Measurements from ENCODE around the gene THRAP3. TPM values are rescaled to one million over a fixed set of nuclear protein-coding genes. Genes with fewer than 3 reads are reported as not detected.

The THRAP3 gene
- total RNA-seq, 1 donor from 2014 or later, result 167 TPM

- H3K36me3 Mint-ChIP-seq (ENCODE audit: low read depth), result no peaks in the 10 kb centered on the region
- peaks cover 27% of the 10 kb centered on the region for H3K4me1 Mint-ChIP-seq
- no peaks in the 10 kb centered on the region for H3K9me3 Mint-ChIP-seq
- no peak for DNase-seq (ENCODE audit: low read depth, low spot score)
- peak overlapping the region; percentile 43 for H3K27ac Mint-ChIP-seq (ENCODE audit: unreplicated experiment)
- no peak for TF ChIP-seq CTCF (conservative IDR thresholded peaks at IDR 0.05)
- no peaks in the 10 kb centered on the region for H3K27me3 Mint-ChIP-seq (ENCODE audit: low read depth)
- H3K4me3 Mint-ChIP-seq, result no peak overlapping the region
These were observed 130.2 kb downstream of the THRAP3 start for GRCh38 chr1:36354486-36354885.

Other genes with a start within 250 kb of the THRAP3 start
- 7.4 and 8.4 TPM in 2 replicates for gene TEKT2, start 140.3 kb upstream of the THRAP3 start, total RNA-seq
- 33.8 and 34.0 TPM in 2 replicates for gene ADPRS, start 135.6 kb upstream of the THRAP3 start, total RNA-seq
- gene COL8A2, start 99.2 kb upstream of the THRAP3 start, total RNA-seq, result 0.09 TPM in 2 replicates
- 48.6 and 52.8 TPM in 2 replicates for gene TRAPPC3, start 75.0 kb upstream of the THRAP3 start, total RNA-seq
- 165 and 166 TPM in 2 replicates for gene MAP7D1, start 68.3 kb upstream of the THRAP3 start, total RNA-seq
- gene SH3D21, start 81.9 kb downstream of the THRAP3 start, total RNA-seq, result 5.4 and 5.9 TPM in 2 replicates
- 24.8 and 28.5 TPM in 2 replicates for gene EVA1B, start 99.2 kb downstream of the THRAP3 start, total RNA-seq
- gene STK40, start 161.5 kb downstream of the THRAP3 start, total RNA-seq, result 77.5 and 80.1 TPM in 2 replicates
- gene LSM10, start 173.5 kb downstream of the THRAP3 start, total RNA-seq, result 48.1 and 48.4 TPM in 2 replicates
- 10.5 and 11.5 TPM in 2 replicates for gene OSCP1, start 226.0 kb downstream of the THRAP3 start, total RNA-seq
- gene MRPS15, start 239.9 kb downstream of the THRAP3 start, total RNA-seq, result 89.8 and 97.3 TPM in 2 replicates

Data from neural crest cell (in vitro differentiated cells).